Measurements from ENCODE around the gene PAIP2B. TPM values are rescaled to one million over a fixed set of nuclear protein-coding genes. Genes with fewer than 3 reads are reported as not detected.

PAIP2B gene
- total RNA-seq, 3 donors from 2014 or later (not counting 1 experiment from before 2014, with no cell fraction given), result 1.9 to 3.4 (median 3.2) TPM

- Histone ChIP-seq H3K36me3 (ENCODE audit: control insufficient read depth, insufficient read depth, low read length) (no peaks in the 10 kb centered on the region), H3K27me3 (ENCODE audit: control insufficient read depth, insufficient read depth, low read length) (peaks cover 3% of the 10 kb centered on the region), H3K4me3 (ENCODE audit: low read length) (no peak overlapping the region), H3K27ac (ENCODE audit: low read length) (no peak overlapping the region), H3K4me1 (ENCODE audit: control insufficient read depth, insufficient read depth, low read length) (peaks cover 7% of the 10 kb centered on the region), H3K9me3 (ENCODE audit: control insufficient read depth, insufficient read depth, low read length) (no peaks in the 10 kb centered on the region)
- no peak for ATAC-seq
- no peaks in the 10 kb centered on the region for H3K36me3 Mint-ChIP-seq
- no peaks in the 10 kb centered on the region for H3K9me3 Mint-ChIP-seq
- intact Hi-C loops (cut with micrococcal nuclease), result loop anchor here (2.0 kb wide), 1 partner anchor 355 kb away; no protein-coding TSS in a partner anchor
- no peak for TF ChIP-seq CTCF (IDR thresholded peaks at IDR 0.05)
- 86% methylated on average over 4 of the region's 4 CpGs for WGBS (ENCODE audit: insufficient coverage)
- H3K27me3 Mint-ChIP-seq (ENCODE audit: low read depth in 2 of 2), result peaks cover 7 to 11% of the 10 kb centered on the region in 2 donors
- H3K27ac Mint-ChIP-seq, result no peak overlapping the region
- DNase-seq, result no peak
- H3K4me1 Mint-ChIP-seq, result peaks cover 6 to 7% of the 10 kb centered on the region in 2 donors
- no peak overlapping the region for H3K4me3 Mint-ChIP-seq
Measured at GRCh38 chr2:71155846-71156245, 71.1 kb downstream of the PAIP2B start.

DNA sequence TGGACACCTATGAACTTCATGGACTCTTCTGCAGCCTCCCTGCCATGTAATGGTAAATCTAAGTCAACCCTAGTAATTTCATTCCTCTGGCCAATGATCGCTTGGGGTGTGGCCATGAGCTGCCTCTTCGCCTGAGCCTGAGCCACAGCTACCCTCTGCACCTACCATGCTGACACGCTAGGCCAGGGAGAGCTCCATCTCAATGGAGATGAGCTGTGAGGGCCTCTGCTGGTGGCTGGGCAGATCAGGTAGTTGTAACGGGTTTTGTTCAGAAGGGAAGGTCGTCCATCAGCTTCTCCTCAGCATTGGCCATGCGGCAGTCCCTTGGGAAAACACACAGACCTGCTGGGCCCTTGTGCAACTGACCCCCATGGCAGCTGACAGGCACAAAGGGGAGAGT is 72.1 kb downstream of the PAIP2B start:
- no peak overlapping the region for H3K4me3 ChIP-seq (ENCODE audit: low read length)
- ATAC-seq (no peak), DNase-seq (peak in 1 of 2 donors; percentile 19)
- H3K4me3 Mint-ChIP-seq, result no peak overlapping the region
- no peak overlapping the region for H3K27ac ChIP-seq (ENCODE audit: low read length)
- intact Hi-C loops (cut with micrococcal nuclease), result no loop called here
- H3K27me3 Mint-ChIP-seq (ENCODE audit: low read depth in 2 of 2), result peaks cover 7 to 11% of the 10 kb centered on the region in 2 donors
- 63% methylated on average over 6 of the region's 6 CpGs for WGBS (ENCODE audit: insufficient coverage)
- H3K4me1 ChIP-seq (ENCODE audit: control insufficient read depth, insufficient read depth, low read length), result peaks cover 7% of the 10 kb centered on the region
- peaks cover 6% of the 10 kb centered on the region for H3K36me3 Mint-ChIP-seq
- peaks cover 3% of the 10 kb centered on the region for H3K27me3 ChIP-seq (ENCODE audit: control insufficient read depth, insufficient read depth, low read length)
- no peaks in the 10 kb centered on the region for H3K9me3 ChIP-seq (ENCODE audit: control insufficient read depth, insufficient read depth, low read length)
- H3K36me3 ChIP-seq (ENCODE audit: control insufficient read depth, insufficient read depth, low read length), result peaks cover 8% of the 10 kb centered on the region
- peaks cover 6 to 7% of the 10 kb centered on the region in 2 donors for H3K4me1 Mint-ChIP-seq
- no peak overlapping the region for H3K27ac Mint-ChIP-seq
- no peak for TF ChIP-seq CTCF (IDR thresholded peaks at IDR 0.05)
- no peaks in the 10 kb centered on the region for H3K9me3 Mint-ChIP-seq

- peaks cover 13% of the 10 kb centered on the region for H3K36me3 ChIP-seq (ENCODE audit: control insufficient read depth, insufficient read depth, low read length)
- Mint-ChIP-seq H3K27me3 (ENCODE audit: low read depth in 2 of 2) (peaks cover 7% of the 10 kb centered on the region in 2 donors), H3K4me3 (no peak overlapping the region), H3K36me3 (peaks cover 11% of the 10 kb centered on the region), H3K4me1 (peaks cover 6 to 7% of the 10 kb centered on the region in 2 donors), H3K27ac (no peak overlapping the region), H3K9me3 (no peaks in the 10 kb centered on the region)
- H3K27me3 ChIP-seq (ENCODE audit: control insufficient read depth, insufficient read depth, low read length), result peaks cover 3% of the 10 kb centered on the region
- TF ChIP-seq CTCF (IDR thresholded peaks at IDR 0.05), result no peak
- WGBS (ENCODE audit: insufficient coverage), result 95% methylated on average over 8 of the region's 8 CpGs
- no peak overlapping the region for H3K27ac ChIP-seq (ENCODE audit: low read length)
- ATAC-seq (no peak), DNase-seq (no peak)
- peaks cover 7% of the 10 kb centered on the region for H3K4me1 ChIP-seq (ENCODE audit: control insufficient read depth, insufficient read depth, low read length)
- no peak overlapping the region for H3K4me3 ChIP-seq (ENCODE audit: low read length)
- no peaks in the 10 kb centered on the region for H3K9me3 ChIP-seq (ENCODE audit: control insufficient read depth, insufficient read depth, low read length)
- intact Hi-C loops (cut with micrococcal nuclease), result no loop called here
Measured at GRCh38 chr2:71154279-71154678, 72.6 kb downstream of the PAIP2B start.

DNA sequence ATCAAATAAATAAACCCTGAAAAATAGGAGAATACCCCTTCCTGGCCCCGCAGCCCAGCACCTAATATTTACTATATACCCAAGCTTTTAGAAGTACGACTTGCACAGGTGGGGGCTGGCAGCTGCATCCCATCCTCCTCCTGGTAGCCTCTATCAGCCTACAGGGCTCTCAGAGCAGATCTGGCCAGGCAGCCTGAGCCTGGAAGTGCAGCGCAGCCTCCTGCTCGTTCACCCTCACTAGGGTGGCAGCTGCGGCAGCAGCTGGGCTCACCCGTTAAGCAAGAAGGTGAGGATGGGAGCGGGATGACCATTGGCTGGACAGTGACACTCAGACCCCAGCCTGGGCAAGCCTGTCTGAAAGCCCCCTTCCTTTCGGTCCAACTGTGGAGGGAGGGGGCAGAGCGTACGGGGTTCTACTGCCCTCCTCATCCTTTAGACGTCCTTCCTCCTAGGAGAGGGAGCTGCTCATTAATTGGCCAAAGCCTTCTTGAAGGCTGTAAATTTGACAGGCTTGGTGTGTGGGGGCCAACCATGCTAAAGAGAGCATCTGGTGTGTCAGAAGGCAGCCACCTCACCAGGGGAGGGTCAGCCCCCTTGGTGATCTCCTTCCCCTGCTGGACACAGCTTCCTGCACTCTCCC is 73.2 kb downstream of the PAIP2B start:
- Histone ChIP-seq H3K4me3 (ENCODE audit: low read length) (no peak overlapping the region), H3K27ac (ENCODE audit: low read length) (no peak overlapping the region), H3K4me1 (ENCODE audit: control insufficient read depth, insufficient read depth, low read length) (peaks cover 7% of the 10 kb centered on the region), H3K9me3 (ENCODE audit: control insufficient read depth, insufficient read depth, low read length) (no peaks in the 10 kb centered on the region), H3K27me3 (ENCODE audit: control insufficient read depth, insufficient read depth, low read length) (peaks cover 3% of the 10 kb centered on the region), H3K36me3 (ENCODE audit: control insufficient read depth, insufficient read depth, low read length) (peaks cover 19% of the 10 kb centered on the region)
- 92% methylated on average over 11 of the region's 11 CpGs for WGBS (ENCODE audit: insufficient coverage)
- peaks cover 17% of the 10 kb centered on the region for H3K36me3 Mint-ChIP-seq
- DNase-seq, result no peak
- no peak overlapping the region for H3K27ac Mint-ChIP-seq
- ATAC-seq, result no peak
- no peak for TF ChIP-seq CTCF (IDR thresholded peaks at IDR 0.05)
- intact Hi-C loops (cut with micrococcal nuclease), result no loop called here
- no peak overlapping the region for H3K4me3 Mint-ChIP-seq
- no peaks in the 10 kb centered on the region for H3K9me3 Mint-ChIP-seq
- peaks cover 6 to 7% of the 10 kb centered on the region in 2 donors for H3K4me1 Mint-ChIP-seq
- peaks cover 6 to 7% of the 10 kb centered on the region in 2 donors for H3K27me3 Mint-ChIP-seq (ENCODE audit: low read depth in 2 of 2)
